ENCODE results near the gene CLEC1B.

- TF ChIP-seq POLR2AphosphoS5 (IDR thresholded peaks at IDR 0.05; ENCODE audit: low read depth) (no peak), CTCF (IDR thresholded peaks at IDR 0.05; ENCODE audit: insufficient read depth, low read length) (peak; percentile 2), REST (IDR thresholded peaks at IDR 0.05; ENCODE audit: insufficient replicate concordance, low read depth) (no peak)
Measured at GRCh38 chr12:10033783-10034545, 35.0 kb upstream of the CLEC1B start.

All from HL-60 (cell line).